ENCODE data around the gene PLEK2.
"Not testable (repeated sequence)": the region's sequence is repeated elsewhere in the genome, so short reads cannot be mapped to it uniquely, and the experiment has no call there.

Gene PLEK2

GRCh38 chr14:67416085-67416484, 4.1 kb upstream of the PLEK2 start:
- Histone ChIP-seq H3K27ac (replicated peaks) (no peak overlapping the region), H3K27me3 (ENCODE audit: insufficient read depth, poor library complexity, severe bottlenecking) (no peaks in the 10 kb centered on the region), H3K4me3 (replicated peaks; ENCODE audit: insufficient read depth, low read length) (no peak overlapping the region)
- no peak for DNase-seq (ENCODE audit: low read depth in 1 of 2, low spot score in 1 of 2)
- TF ChIP-seq SPI1 (IDR thresholded peaks at IDR 0.05; ENCODE audit: borderline replicate concordance, low read depth): no peak
- no peak for TF ChIP-seq CTCF (IDR thresholded peaks at IDR 0.05; ENCODE audit: insufficient read depth, low read length)
- TF ChIP-seq GABPA (IDR thresholded peaks at IDR 0.05; ENCODE audit: low read depth): no peak
- no peak for TF ChIP-seq REST (IDR thresholded peaks at IDR 0.05; ENCODE audit: insufficient replicate concordance, low read depth)
- no peak for TF ChIP-seq POLR2AphosphoS5 (IDR thresholded peaks at IDR 0.05; ENCODE audit: low read depth)

GRCh38 chr14:67415610-67416009, 3.6 kb upstream of the PLEK2 start:
- not testable (repeated sequence) for H3K27ac ChIP-seq (replicated peaks); DNase-seq (ENCODE audit: low read depth in 1 of 2, low spot score in 1 of 2); H3K4me3 ChIP-seq (replicated peaks; ENCODE audit: insufficient read depth, low read length); H3K27me3 ChIP-seq (ENCODE audit: insufficient read depth, poor library complexity, severe bottlenecking)

- TF ChIP-seq REST (IDR thresholded peaks at IDR 0.05; ENCODE audit: insufficient replicate concordance, low read depth) (no peak), POLR2AphosphoS5 (IDR thresholded peaks at IDR 0.05; ENCODE audit: low read depth) (no peak), GABPA (IDR thresholded peaks at IDR 0.05; ENCODE audit: low read depth) (no peak), CTCF (IDR thresholded peaks at IDR 0.05; ENCODE audit: insufficient read depth, low read length) (no peak), SPI1 (IDR thresholded peaks at IDR 0.05; ENCODE audit: borderline replicate concordance, low read depth) (no peak)
- no peak overlapping the region for H3K27ac ChIP-seq (replicated peaks)
- no peak for DNase-seq (ENCODE audit: low read depth in 1 of 2, low spot score in 1 of 2)
- no peaks in the 10 kb centered on the region for H3K27me3 ChIP-seq (ENCODE audit: insufficient read depth, poor library complexity, severe bottlenecking)
- H3K4me3 ChIP-seq (replicated peaks; ENCODE audit: insufficient read depth, low read length): no peak overlapping the region
Observed at GRCh38 chr14:67413806-67414769, 2.1 kb upstream of the PLEK2 start.

- DNase-seq (ENCODE audit: low read depth in 1 of 2, low spot score in 1 of 2): no peak
- TF ChIP-seq GABPA (IDR thresholded peaks at IDR 0.05; ENCODE audit: low read depth) (no peak), POLR2AphosphoS5 (IDR thresholded peaks at IDR 0.05; ENCODE audit: low read depth) (no peak), SPI1 (IDR thresholded peaks at IDR 0.05; ENCODE audit: borderline replicate concordance, low read depth) (no peak), CTCF (IDR thresholded peaks at IDR 0.05; ENCODE audit: insufficient read depth, low read length) (no peak), REST (IDR thresholded peaks at IDR 0.05; ENCODE audit: insufficient replicate concordance, low read depth) (no peak)
- H3K27ac ChIP-seq (replicated peaks): no peak overlapping the region
- H3K4me3 ChIP-seq (replicated peaks; ENCODE audit: insufficient read depth, low read length): no peak overlapping the region
- no peaks in the 10 kb centered on the region for H3K27me3 ChIP-seq (ENCODE audit: insufficient read depth, poor library complexity, severe bottlenecking)
Observed at GRCh38 chr14:67411370-67411769, 595 bp downstream of the PLEK2 start.
